ENCODE data around the gene MT1G.

The MT1G gene

GRCh38 chr16:56691885-56692284 lies 24.0 kb upstream of the MT1G start:
- H3K79me2 ChIP-seq (ENCODE audit: insufficient read depth, low read length) = no peaks in the 10 kb centered on the region
- H3K4me2 ChIP-seq (ENCODE audit: low read length) = no peak overlapping the region
- no peaks in the 10 kb centered on the region for H3K4me1 ChIP-seq (ENCODE audit: insufficient read depth, low read length, severe bottlenecking)
- H3K9ac ChIP-seq (ENCODE audit: low read length) = no peak overlapping the region
- H3K27me3 ChIP-seq (ENCODE audit: insufficient read depth, low read length) = peaks cover 2% of the 10 kb centered on the region; the same call in 1 of the 2 replicates
- no peaks in the 10 kb centered on the region for H4K20me1 ChIP-seq (ENCODE audit: insufficient read depth, low read length)
- H3K27ac ChIP-seq (ENCODE audit: low read depth, low read length, poor library complexity, severe bottlenecking) = no peak overlapping the region
- H3K36me3 ChIP-seq (ENCODE audit: insufficient read depth, low read length) = no peaks in the 10 kb centered on the region; the same call in 1 of the 2 replicates
- TF ChIP-seq CTCF (IDR thresholded peaks at IDR 0.05; ENCODE audit: low read length) = no peak
- no peak for TF ChIP-seq EZH2 (IDR thresholded peaks at IDR 0.05; ENCODE audit: borderline replicate concordance, low read length)
- H3K9me3 ChIP-seq (ENCODE audit: low read length) = no peaks in the 10 kb centered on the region
- H3F3A ChIP-seq (ENCODE audit: insufficient read depth, low read length) = no peaks in the 10 kb centered on the region
- no peak overlapping the region for H2AFZ ChIP-seq (ENCODE audit: low read length)
- no peak overlapping the region for H3K4me3 ChIP-seq (ENCODE audit: low read depth, low read length, poor library complexity, severe bottlenecking)
- H3K9me2 ChIP-seq (ENCODE audit: low read depth, low read length) = no peaks in the 10 kb centered on the region

- no peak overlapping the region for H3K27ac ChIP-seq (ENCODE audit: low read depth, low read length, poor library complexity, severe bottlenecking)
- no peaks in the 10 kb centered on the region for H4K20me1 ChIP-seq (ENCODE audit: insufficient read depth, low read length)
- H3K9me3 ChIP-seq (ENCODE audit: low read length) = no peaks in the 10 kb centered on the region
- no peak overlapping the region for H3K4me2 ChIP-seq (ENCODE audit: low read length)
- H3K27me3 ChIP-seq (ENCODE audit: insufficient read depth, low read length) = peaks cover under 1% of the 10 kb centered on the region; the same call in 1 of the 2 replicates
- no peak overlapping the region for H3K4me3 ChIP-seq (ENCODE audit: low read depth, low read length, poor library complexity, severe bottlenecking)
- no peaks in the 10 kb centered on the region for H3F3A ChIP-seq (ENCODE audit: insufficient read depth, low read length)
- TF ChIP-seq CTCF (IDR thresholded peaks at IDR 0.05; ENCODE audit: low read length) = no peak
- no peak for TF ChIP-seq EZH2 (IDR thresholded peaks at IDR 0.05; ENCODE audit: borderline replicate concordance, low read length)
- no peak overlapping the region for H3K9ac ChIP-seq (ENCODE audit: low read length)
- no peaks in the 10 kb centered on the region for H3K9me2 ChIP-seq (ENCODE audit: low read depth, low read length)
- H2AFZ ChIP-seq (ENCODE audit: low read length) = no peak overlapping the region
- H3K4me1 ChIP-seq (ENCODE audit: insufficient read depth, low read length, severe bottlenecking) = no peaks in the 10 kb centered on the region
- H3K79me2 ChIP-seq (ENCODE audit: insufficient read depth, low read length) = no peaks in the 10 kb centered on the region
- H3K36me3 ChIP-seq (ENCODE audit: insufficient read depth, low read length) = no peaks in the 10 kb centered on the region
These were observed 22.7 kb upstream of the MT1G start for GRCh38 chr16:56690420-56691122.

GRCh38 chr16:56689171-56689570 lies 21.3 kb upstream of the MT1G start:
- Histone ChIP-seq H3K27me3 (ENCODE audit: insufficient read depth, low read length) (no peaks in the 10 kb centered on the region; the same call in 1 of the 2 replicates), H3K4me2 (ENCODE audit: low read length) (no peak overlapping the region), H3K27ac (ENCODE audit: low read depth, low read length, poor library complexity, severe bottlenecking) (no peak overlapping the region), H3K9ac (ENCODE audit: low read length) (no peak overlapping the region), H3K9me2 (ENCODE audit: low read depth, low read length) (no peaks in the 10 kb centered on the region), H4K20me1 (ENCODE audit: insufficient read depth, low read length) (no peaks in the 10 kb centered on the region), H3K79me2 (ENCODE audit: insufficient read depth, low read length) (no peaks in the 10 kb centered on the region), H3K36me3 (ENCODE audit: insufficient read depth, low read length) (no peaks in the 10 kb centered on the region), H2AFZ (ENCODE audit: low read length) (no peak overlapping the region), H3K4me1 (ENCODE audit: insufficient read depth, low read length, severe bottlenecking) (no peaks in the 10 kb centered on the region), H3F3A (ENCODE audit: insufficient read depth, low read length) (no peaks in the 10 kb centered on the region), H3K9me3 (ENCODE audit: low read length) (no peaks in the 10 kb centered on the region), H3K4me3 (ENCODE audit: low read depth, low read length, poor library complexity, severe bottlenecking) (no peak overlapping the region)
- no peak for TF ChIP-seq CTCF (IDR thresholded peaks at IDR 0.05; ENCODE audit: low read length)

All from OCI-LY1 (cell line).